ENCODE measurements around the gene MAD1L1. TPM values are rescaled to one million over a fixed set of nuclear protein-coding genes. Genes with fewer than 3 reads are reported as not detected.
A peak's percentile ranks its signal among the peaks of the same experiment; 100 is the strongest.
"Not testable (repeated sequence)": the region's sequence is repeated elsewhere in the genome, so short reads cannot be mapped to it uniquely, and the experiment has no call there.

Gene MAD1L1
- total and polyA plus RNA-seq, 3 experiments from 2014 or later: 43.6 to 185 (median 47.3) TPM

GRCh38 chr7:2066251-2066919 lies 166.4 kb downstream of the MAD1L1 start:
- Histone ChIP-seq H3K27me3 (ENCODE audit: insufficient read depth, low read length, poor library complexity, severe bottlenecking) (no peaks in the 10 kb centered on the region), H3K9me3 (ENCODE audit: low read length) (no peaks in the 10 kb centered on the region), H3K4me1 (ENCODE audit: insufficient read depth, low read length) (peaks cover 33% of the 10 kb centered on the region), H3K27ac (ENCODE audit: low read depth, low read length) (no peak overlapping the region), H3K4me3 (ENCODE audit: low read length) (peak overlapping the region; percentile 30), H3K36me3 (ENCODE audit: insufficient read depth, low read length) (no peaks in the 10 kb centered on the region)
- peaks cover 11 to 23% (median 20%) of the 10 kb centered on the region in 3 donors for H3K4me1 Mint-ChIP-seq
- H3K27ac Mint-ChIP-seq: peak overlapping the region in 4 of 8 donors; percentile 11 to 77 (median 26)
- peaks cover 0 to 16% (median 0%) of the 10 kb centered on the region in 3 donors for H3K36me3 Mint-ChIP-seq
- no peaks in the 10 kb centered on the region for H3K27me3 Mint-ChIP-seq
- no peaks in the 10 kb centered on the region for H3K9me3 Mint-ChIP-seq
- peak overlapping the region in 1 of 7 donors; percentile 23 for H3K4me3 Mint-ChIP-seq
- CTCF ChIA-PET: no interaction called here
- POLR2A ChIA-PET: interaction anchor here (1.0 kb wide), 1 partner anchor 27 kb away, joined by 3 read pairs; no protein-coding TSS in a partner anchor
- peak in 2 of 5 donors; percentile 12 to 64 for DNase-seq

- H3K27ac ChIP-seq (ENCODE audit: low read depth, low read length): no peak overlapping the region
- H3K36me3 Mint-ChIP-seq: peaks cover 0 to 16% (median 2%) of the 10 kb centered on the region in 3 donors
Measured at GRCh38 chr7:2065528-2065927, 167.2 kb downstream of the MAD1L1 start.

GRCh38 chr7:2063563-2064260 lies 169.0 kb downstream of the MAD1L1 start:
- ChIA-PET CTCF (no interaction called here), POLR2A (no interaction called here)
- Histone ChIP-seq H3K4me3 (ENCODE audit: low read length) (no peak overlapping the region), H3K36me3 (ENCODE audit: insufficient read depth, low read length) (no peaks in the 10 kb centered on the region), H3K9me3 (ENCODE audit: low read length) (no peaks in the 10 kb centered on the region), H3K27ac (ENCODE audit: low read depth, low read length) (no peak overlapping the region), H3K4me1 (ENCODE audit: insufficient read depth, low read length) (peaks cover 33% of the 10 kb centered on the region), H3K27me3 (ENCODE audit: insufficient read depth, low read length, poor library complexity, severe bottlenecking) (no peaks in the 10 kb centered on the region)
- Mint-ChIP-seq H3K36me3 (peaks cover 0 to 16% (median 2%) of the 10 kb centered on the region in 3 donors), H3K4me1 (peaks cover 11 to 23% (median 23%) of the 10 kb centered on the region in 3 donors), H3K4me3 (no peak overlapping the region), H3K27ac (peak overlapping the region in 2 of 8 donors; percentile 36 to 79), H3K9me3 (no peaks in the 10 kb centered on the region), H3K27me3 (no peaks in the 10 kb centered on the region)
- peak in 1 of 5 donors; percentile 15 for DNase-seq

More at GRCh38 chr7:2065528-2065927, 167.2 kb downstream of the MAD1L1 start:
- Histone ChIP-seq H3K9me3 (ENCODE audit: low read length) (no peaks in the 10 kb centered on the region), H3K27me3 (ENCODE audit: insufficient read depth, low read length, poor library complexity, severe bottlenecking) (no peaks in the 10 kb centered on the region), H3K4me1 (ENCODE audit: insufficient read depth, low read length) (peaks cover 33% of the 10 kb centered on the region), H3K4me3 (ENCODE audit: low read length) (no peak overlapping the region), H3K36me3 (ENCODE audit: insufficient read depth, low read length) (no peaks in the 10 kb centered on the region)
- peak overlapping the region in 1 of 8 donors; percentile 17 for H3K27ac Mint-ChIP-seq
- no peak for DNase-seq
- H3K27me3 Mint-ChIP-seq: no peaks in the 10 kb centered on the region
- ChIA-PET CTCF (no interaction called here), POLR2A (no interaction called here)
- H3K9me3 Mint-ChIP-seq: no peaks in the 10 kb centered on the region
- no peak overlapping the region for H3K4me3 Mint-ChIP-seq
- peaks cover 11 to 23% (median 23%) of the 10 kb centered on the region in 3 donors for H3K4me1 Mint-ChIP-seq

- H3K36me3 ChIP-seq (ENCODE audit: insufficient read depth, low read length): no peaks in the 10 kb centered on the region
- H3K9me3 ChIP-seq (ENCODE audit: low read length): no peaks in the 10 kb centered on the region
- no peak for DNase-seq
- Mint-ChIP-seq H3K36me3 (peaks cover 0 to 11% (median 2%) of the 10 kb centered on the region in 3 donors), H3K4me1 (peaks cover 11 to 23% (median 23%) of the 10 kb centered on the region in 3 donors), H3K27me3 (no peaks in the 10 kb centered on the region), H3K9me3 (no peaks in the 10 kb centered on the region), H3K4me3 (no peak overlapping the region), H3K27ac (peak overlapping the region in 1 of 8 donors; percentile 29)
- no peak overlapping the region for H3K4me3 ChIP-seq (ENCODE audit: low read length)
- CTCF ChIA-PET: no interaction called here
- POLR2A ChIA-PET: no interaction called here
- H3K27ac ChIP-seq (ENCODE audit: low read depth, low read length): no peak overlapping the region
- H3K27me3 ChIP-seq (ENCODE audit: insufficient read depth, low read length, poor library complexity, severe bottlenecking): no peaks in the 10 kb centered on the region
- H3K4me1 ChIP-seq (ENCODE audit: insufficient read depth, low read length): peaks cover 33% of the 10 kb centered on the region
Measured at GRCh38 chr7:2062648-2063047, 170.1 kb downstream of the MAD1L1 start.

- peaks cover 8 to 19% (median 12%) of the 10 kb centered on the region in 3 donors for H3K4me1 Mint-ChIP-seq
- H3K4me3 Mint-ChIP-seq: no peak overlapping the region
- no peaks in the 10 kb centered on the region for H3K9me3 Mint-ChIP-seq
- no peak for DNase-seq
- Histone ChIP-seq H3K27ac (ENCODE audit: low read depth, low read length) (no peak overlapping the region), H3K27me3 (ENCODE audit: insufficient read depth, low read length, poor library complexity, severe bottlenecking) (no peaks in the 10 kb centered on the region), H3K9me3 (ENCODE audit: low read length) (no peaks in the 10 kb centered on the region), H3K4me1 (ENCODE audit: insufficient read depth, low read length) (peaks cover 18% of the 10 kb centered on the region), H3K4me3 (ENCODE audit: low read length) (no peak overlapping the region), H3K36me3 (ENCODE audit: insufficient read depth, low read length) (no peaks in the 10 kb centered on the region)
- peak overlapping the region in 1 of 8 donors; percentile 15 for H3K27ac Mint-ChIP-seq
- no peaks in the 10 kb centered on the region for H3K27me3 Mint-ChIP-seq
- peaks cover 0 to 13% (median 2%) of the 10 kb centered on the region in 3 donors for H3K36me3 Mint-ChIP-seq
- ChIA-PET CTCF (no interaction called here), POLR2A (no interaction called here)
Measured at GRCh38 chr7:2060701-2061100, 172.0 kb downstream of the MAD1L1 start.

GRCh38 chr7:2059964-2060700 lies 172.6 kb downstream of the MAD1L1 start:
- H3K27ac Mint-ChIP-seq: no peak overlapping the region

GRCh38 chr7:2058246-2058645 lies 174.5 kb downstream of the MAD1L1 start:
- H3K4me3 Mint-ChIP-seq; H3K9me3 ChIP-seq (ENCODE audit: low read length); H3K27ac ChIP-seq (ENCODE audit: low read depth, low read length); DNase-seq; H3K9me3 Mint-ChIP-seq; H3K27me3 Mint-ChIP-seq; POLR2A ChIA-PET; H3K27ac Mint-ChIP-seq; H3K27me3 ChIP-seq (ENCODE audit: insufficient read depth, low read length, poor library complexity, severe bottlenecking); CTCF ChIA-PET; H3K36me3 ChIP-seq (ENCODE audit: insufficient read depth, low read length); H3K4me1 ChIP-seq (ENCODE audit: insufficient read depth, low read length); H3K4me3 ChIP-seq (ENCODE audit: low read length): not testable (repeated sequence)
- peaks cover 6 to 12% (median 8%) of the 10 kb centered on the region in 3 donors for H3K4me1 Mint-ChIP-seq
- H3K36me3 Mint-ChIP-seq: peaks cover 0 to 13% (median 5%) of the 10 kb centered on the region in 3 donors

More at GRCh38 chr7:2059964-2060700, 172.6 kb downstream of the MAD1L1 start:
- H3K36me3 ChIP-seq (ENCODE audit: insufficient read depth, low read length): no peaks in the 10 kb centered on the region
- no peak for DNase-seq
- POLR2A ChIA-PET: no interaction called here
- peaks cover 13% of the 10 kb centered on the region for H3K4me1 ChIP-seq (ENCODE audit: insufficient read depth, low read length)
- no peak overlapping the region for H3K27ac ChIP-seq (ENCODE audit: low read depth, low read length)
- no peak overlapping the region for H3K4me3 ChIP-seq (ENCODE audit: low read length)
- no peaks in the 10 kb centered on the region for H3K9me3 ChIP-seq (ENCODE audit: low read length)
- peaks cover 0 to 13% (median 2%) of the 10 kb centered on the region in 3 donors for H3K36me3 Mint-ChIP-seq
- no peaks in the 10 kb centered on the region for H3K9me3 Mint-ChIP-seq
- H3K27me3 Mint-ChIP-seq: no peaks in the 10 kb centered on the region
- CTCF ChIA-PET: no interaction called here
- H3K4me3 Mint-ChIP-seq: no peak overlapping the region
- H3K27me3 ChIP-seq (ENCODE audit: insufficient read depth, low read length, poor library complexity, severe bottlenecking): no peaks in the 10 kb centered on the region
- H3K4me1 Mint-ChIP-seq: peaks cover 8 to 19% (median 12%) of the 10 kb centered on the region in 3 donors

GRCh38 chr7:2055956-2056355 lies 176.8 kb downstream of the MAD1L1 start:
- H3K27me3 Mint-ChIP-seq: peaks cover 0 to 1% of the 10 kb centered on the region in 2 donors
- Histone ChIP-seq H3K27me3 (ENCODE audit: insufficient read depth, low read length, poor library complexity, severe bottlenecking) (no peaks in the 10 kb centered on the region), H3K36me3 (ENCODE audit: insufficient read depth, low read length) (no peaks in the 10 kb centered on the region), H3K9me3 (ENCODE audit: low read length) (no peaks in the 10 kb centered on the region), H3K27ac (ENCODE audit: low read depth, low read length) (no peak overlapping the region), H3K4me1 (ENCODE audit: insufficient read depth, low read length) (peaks cover 3% of the 10 kb centered on the region), H3K4me3 (ENCODE audit: low read length) (no peak overlapping the region)
- peaks cover 0 to 7% (median 5%) of the 10 kb centered on the region in 3 donors for H3K36me3 Mint-ChIP-seq
- H3K9me3 Mint-ChIP-seq: no peaks in the 10 kb centered on the region
- no peak overlapping the region for H3K4me3 Mint-ChIP-seq
- no peak for DNase-seq
- POLR2A ChIA-PET: no interaction called here
- peaks cover 0 to 3% (median 0%) of the 10 kb centered on the region in 3 donors for H3K4me1 Mint-ChIP-seq
- peak overlapping the region in 1 of 8 donors; percentile 85 for H3K27ac Mint-ChIP-seq
- CTCF ChIA-PET: no interaction called here
